SK-N-SH (cell line): ENCODE data around the gene MTR. TPM values are rescaled to one million over a fixed set of nuclear protein-coding genes. Genes with fewer than 3 reads are reported as not detected.

Experiments
- CTCF ChIA-PET: fragments of 300-600, 350-600 bp; formaldehyde crosslinking; extraction: SDS; loops from one replicate; lab custom pipeline; 2021; lab: Yijun Ruan, JAX
- POLR2A ChIA-PET: fragments of 350-600 bp; sonication (Branson Sonifier 250); formaldehyde crosslinking; extraction: SDS; loops from one replicate; lab custom pipeline; 2020; ENCODE audit warnings: antibody characterized with exemption, inconsistent platforms; lab: Yijun Ruan, JAX
- DNase-seq: peaks from one replicate; pipeline ENCODE4 v3.0.0; 2012
- H2AFZ ChIP-seq: fragments of 200-600 bp; sonication (generic); 2 replicates; pipeline ENCODE4 v1.8.1; 2016; ENCODE audit warnings: antibody characterized with exemption, mild to moderate bottlenecking, low read depth
- H3F3A ChIP-seq: fragments of 200-600 bp; sonication (generic); replicated peaks from 2 replicates; pipeline ENCODE3; 2016; ENCODE audit warnings: antibody characterized with exemption, mild to moderate bottlenecking; ENCODE audit not compliant: insufficient read depth
- H3K27ac ChIP-seq, 2 experiments: fragments of 200-500 bp in 1 of 2; fragments of 200-600 bp in 1 of 2; sonication (Bioruptor generic) in 1 of 2; sonication (generic), shearing (Covaris generic) in 1 of 2; 2 replicates each; pipeline versions ENCODE4 v1.5.1 to v1.6.1; 2014 to 2016; ENCODE audit warnings: low read depth in 2 of 2, inconsistent platforms in 1 of 2, low read length in 1 of 2, mild to moderate bottlenecking in 1 of 2, mixed read lengths in 1 of 2
- H3K27me3 ChIP-seq: fragments of 200-600 bp; sonication (generic), shearing (Covaris generic); 2 replicates; pipeline ENCODE4 v1.6.1; 2016; ENCODE audit warnings: mixed run types; ENCODE audit not compliant: insufficient read depth
- H3K36me3 ChIP-seq, 2 experiments: fragments of 200-500 bp in 1 of 2; fragments of 200-600 bp in 1 of 2; sonication (Bioruptor generic) in 1 of 2; sonication (generic) in 1 of 2; replicated peaks in 1 of 2; 2 replicates each; pipeline versions ENCODE3 to v1.5.1; 2014 to 2016; ENCODE audit warnings: low read length in 1 of 2, mild to moderate bottlenecking in 1 of 2; ENCODE audit not compliant: insufficient read depth in 2 of 2, control insufficient read depth in 1 of 2
- H3K4me1 ChIP-seq, 2 experiments: fragments of 200-500 bp in 1 of 2; fragments of 200-600 bp in 1 of 2; sonication (Bioruptor generic) in 1 of 2; sonication (generic), shearing (Covaris generic) in 1 of 2; 2 replicates each; pipeline versions ENCODE4 v1.5.1 to v1.6.1; 2014 to 2016; ENCODE audit warnings: low read depth in 1 of 2, low read length in 1 of 2, mixed run types in 1 of 2; ENCODE audit not compliant: insufficient read depth in 2 of 2, control insufficient read depth in 1 of 2
- H3K4me2 ChIP-seq: fragments of 200-600 bp; sonication (generic), shearing (Covaris generic); 2 replicates; pipeline ENCODE4 v1.6.1; 2017; ENCODE audit warnings: mixed run types
- H3K4me3 ChIP-seq, 2 experiments: fragments of 200-500 bp in 1 of 2; fragments of 200-600 bp in 1 of 2; sonication (Bioruptor generic) in 1 of 2; sonication (generic), shearing (Covaris generic) in 1 of 2; 2 replicates each; pipeline versions ENCODE4 v1.5.1 to v1.8.1; 2014 to 2016; ENCODE audit warnings: low read depth in 2 of 2, inconsistent platforms in 1 of 2, low read length in 1 of 2, mild to moderate bottlenecking in 1 of 2, mixed read lengths in 1 of 2, moderate library complexity in 1 of 2
- H3K79me2 ChIP-seq: fragments of 200-600 bp; sonication (generic); 2 replicates; pipeline ENCODE4 v1.8.1; 2017; ENCODE audit warnings: mild to moderate bottlenecking; ENCODE audit not compliant: insufficient read depth
- H3K9ac ChIP-seq: fragments of 200-600 bp; sonication (generic); 2 replicates; pipeline ENCODE4 v1.6.1; 2017; ENCODE audit warnings: mixed run types
- H3K9me2 ChIP-seq: fragments of 200-600 bp; sonication (generic); 2 replicates; pipeline ENCODE4 v1.6.1; 2017; ENCODE audit warnings: mixed run types
- H3K9me3 ChIP-seq: fragments of 200-600 bp; sonication (generic); 2 replicates; pipeline ENCODE4 v1.6.1; 2017; ENCODE audit warnings: mixed run types, mild to moderate bottlenecking, moderate library complexity
- H4K20me1 ChIP-seq: fragments of 200-600 bp; sonication (generic); 2 replicates; pipeline ENCODE4 v1.6.1; 2017; ENCODE audit warnings: mild to moderate bottlenecking, mixed run types; ENCODE audit not compliant: insufficient read depth
- CHD2 ChIP-seq: fragments of 150-350 bp; IDR thresholded peaks from 2 replicates; pipeline ENCODE4 v1.6.1; 2018; ENCODE audit warnings: low read length; ENCODE audit not compliant: partially characterized antibody
- EP300 ChIP-seq, 2 experiments: IDR thresholded peaks; 2 replicates each; pipeline versions ENCODE4 v1.4.0 to v1.6.1; 2012; ENCODE audit warnings: borderline replicate concordance in 1 of 2, low read depth in 1 of 2, low read length in 1 of 2
- EZH2phosphoT487 ChIP-seq: fragments of 200-600 bp; sonication (generic); IDR thresholded peaks from 2 replicates; pipeline ENCODE4 v1.6.1; 2017; ENCODE audit warnings: low read depth, mixed run types, mild to moderate bottlenecking, antibody characterized with exemption, moderate library complexity, borderline replicate concordance
- FOXJ3 ChIP-seq: sonication (generic); formaldehyde crosslinking; IDR thresholded peaks from 2 replicates; pipeline ENCODE4 v1.5.1; 2020; ENCODE audit warnings: mild to moderate bottlenecking, missing genetic modification reagents
- FOXM1 ChIP-seq: IDR thresholded peaks from 2 replicates; pipeline ENCODE4 v1.4.0; 2012; ENCODE audit warnings: low read depth, mild to moderate bottlenecking
- GATA2 ChIP-seq: sonication (generic); formaldehyde crosslinking; IDR thresholded peaks from 2 replicates; pipeline ENCODE4 v1.5.0; 2020; ENCODE audit warnings: mild to moderate bottlenecking, missing genetic modification reagents
- JUND ChIP-seq: IDR thresholded peaks from 2 replicates; pipeline ENCODE4 v1.4.0; 2012
- MAX ChIP-seq: IDR thresholded peaks from 2 replicates; pipeline ENCODE4 v1.4.0; 2012; ENCODE audit warnings: low read depth
- MEF2A ChIP-seq: IDR thresholded peaks from 2 replicates; pipeline ENCODE4 v1.4.0; 2012; ENCODE audit warnings: low read depth, borderline replicate concordance
- NFIC ChIP-seq: IDR thresholded peaks from 2 replicates; pipeline ENCODE4 v1.4.0; 2012; ENCODE audit warnings: borderline replicate concordance
- NRF1 ChIP-seq: IDR thresholded peaks from 2 replicates; pipeline ENCODE4 v1.6.1; 2012; ENCODE audit warnings: low read depth, mild to moderate bottlenecking, low read length
- RAD21 ChIP-seq: IDR thresholded peaks from 2 replicates; pipeline ENCODE4 v1.6.1; 2012; ENCODE audit warnings: mild to moderate bottlenecking, low read length
- RCOR1 ChIP-seq: fragments of 150-350 bp; IDR thresholded peaks from 2 replicates; pipeline ENCODE4 v1.6.1; 2017; ENCODE audit warnings: antibody characterized with exemption, low read length
- RFX5 ChIP-seq: IDR thresholded peaks from 2 replicates; pipeline ENCODE4 v1.6.1; 2012; ENCODE audit warnings: mild to moderate bottlenecking, improper control_type of control experiment, low read length
- SIN3A ChIP-seq: IDR thresholded peaks from 2 replicates; pipeline ENCODE4 v1.6.1; 2012; ENCODE audit warnings: low read depth, mild to moderate bottlenecking, low read length, moderate library complexity, borderline replicate concordance
- SMC3 ChIP-seq: IDR thresholded peaks from 2 replicates; pipeline ENCODE4 v1.6.1; 2012; ENCODE audit warnings: low read depth, low read length, improper control_type of control experiment
- TEAD4 ChIP-seq: IDR thresholded peaks from 2 replicates; pipeline ENCODE4 v1.4.0; 2012; ENCODE audit warnings: mild to moderate bottlenecking, borderline replicate concordance; ENCODE audit not compliant: insufficient read depth
- YY1 ChIP-seq: IDR thresholded peaks from 2 replicates; pipeline ENCODE4 v1.4.0; 2012; ENCODE audit warnings: low read depth, mild to moderate bottlenecking
- ZBTB33 ChIP-seq: IDR thresholded peaks from 2 replicates; pipeline ENCODE4 v1.4.0; 2012; ENCODE audit warnings: low read depth, borderline replicate concordance
- WGBS: methylation state at CpG from one replicate; pipeline ENCODE4 v1.1.6; 2017; ENCODE audit warnings: low lambda C conversion rate; 5-methylcytosine and 5-hydroxymethylcytosine counted together
- polyA plus RNA-seq, 3 experiments: library from polyadenylated mRNA; depleted of rRNA; stranded (reverse); fragments of >200 nt; gene quantifications; 2 replicates each; pipeline ENCODE4 v1.2.3, GENCODE V29; 2012

MTR gene
- polyA plus RNA-seq, 1 of the 3 experiments (the other 2 are of a cell fraction): 5.4 TPM

- Histone ChIP-seq H3F3A (no peaks in the 10 kb centered on the region), H3K9me3 (no peaks in the 10 kb centered on the region), H4K20me1 (no peaks in the 10 kb centered on the region), H3K36me3 (no peaks in the 10 kb centered on the region), H3K4me3 (no peak overlapping the region), H3K4me1 (no peaks in the 10 kb centered on the region), H3K9me2 (no peaks in the 10 kb centered on the region), H3K27me3 (no peaks in the 10 kb centered on the region), H3K79me2 (no peaks in the 10 kb centered on the region), H3K4me2 (no peak overlapping the region), H3K27ac (no peak overlapping the region), H3K9ac (no peak overlapping the region), H2AFZ (no peak overlapping the region)
- 47% methylated on average over 6 of the region's 6 CpGs for WGBS
- CTCF ChIA-PET: interaction anchor here (1.0 to 3.7 kb wide), 5 partner anchors 8 to 795 kb away, joined by 4 to 29 read pairs (median 5); no protein-coding TSS in a partner anchor
- no peak for DNase-seq
- TF ChIP-seq JUND: no peak
- TF ChIP-seq GATA2 (CRISPR knock-in tag): no peak
- TF ChIP-seq ZBTB33: no peak
- TF ChIP-seq CHD2: no peak
- TF ChIP-seq TEAD4: no peak
- no peak for TF ChIP-seq NFIC
- TF ChIP-seq FOXJ3: no peak
- no peak for TF ChIP-seq FOXM1
- no peak for TF ChIP-seq YY1
- no peak for TF ChIP-seq NRF1
- no peak for TF ChIP-seq RAD21
- POLR2A ChIA-PET: no interaction called here
These were observed 27.8 kb upstream of the MTR start for GRCh38 chr1:236767276-236767675.

- no peaks in the 10 kb centered on the region for H3K4me1 ChIP-seq
- no peak overlapping the region for H3K4me3 ChIP-seq
- H4K20me1 ChIP-seq: no peaks in the 10 kb centered on the region
- H3K9me3 ChIP-seq: no peaks in the 10 kb centered on the region
- TF ChIP-seq CHD2 (no peak), RCOR1 (no peak), SMC3 (no peak), MAX (no peak), EZH2phosphoT487 (no peak), RFX5 (no peak), TEAD4 (no peak), SIN3A (no peak), MEF2A (no peak), FOXM1 (no peak), EP300 (IDR thresholded peaks at IDR 0.05; ENCODE audit: borderline replicate concordance in 1 of 2, low read depth in 1 of 2, low read length in 1 of 2) (no peak), JUND (no peak), GATA2 (CRISPR knock-in tag) (no peak)
- ChIA-PET POLR2A (no interaction called here), CTCF (interaction anchor here (3.4 to 3.7 kb wide), 2 partner anchors 9 to 794 kb away, joined by 9 to 29 read pairs; no protein-coding TSS in a partner anchor)
- H3K27ac ChIP-seq: no peak overlapping the region
- no peak overlapping the region for H3K4me2 ChIP-seq
- H2AFZ ChIP-seq: no peak overlapping the region
- H3K9ac ChIP-seq: no peak overlapping the region
- H3K9me2 ChIP-seq: no peaks in the 10 kb centered on the region
- no peaks in the 10 kb centered on the region for H3K79me2 ChIP-seq
- no peak for DNase-seq
- H3F3A ChIP-seq: no peaks in the 10 kb centered on the region
- no peaks in the 10 kb centered on the region for H3K27me3 ChIP-seq
- H3K36me3 ChIP-seq: no peaks in the 10 kb centered on the region
These were observed 26.5 kb upstream of the MTR start for GRCh38 chr1:236768601-236769000.
